Fibroblast of skin of abdomen (primary cell): Measurements from ENCODE around the gene PLEKHO2.

Experiments
- DNase-seq: peaks from one replicate; pipeline ENCODE4 v3.0.0-alpha.2; 2013

The PLEKHO2 gene

DNA sequence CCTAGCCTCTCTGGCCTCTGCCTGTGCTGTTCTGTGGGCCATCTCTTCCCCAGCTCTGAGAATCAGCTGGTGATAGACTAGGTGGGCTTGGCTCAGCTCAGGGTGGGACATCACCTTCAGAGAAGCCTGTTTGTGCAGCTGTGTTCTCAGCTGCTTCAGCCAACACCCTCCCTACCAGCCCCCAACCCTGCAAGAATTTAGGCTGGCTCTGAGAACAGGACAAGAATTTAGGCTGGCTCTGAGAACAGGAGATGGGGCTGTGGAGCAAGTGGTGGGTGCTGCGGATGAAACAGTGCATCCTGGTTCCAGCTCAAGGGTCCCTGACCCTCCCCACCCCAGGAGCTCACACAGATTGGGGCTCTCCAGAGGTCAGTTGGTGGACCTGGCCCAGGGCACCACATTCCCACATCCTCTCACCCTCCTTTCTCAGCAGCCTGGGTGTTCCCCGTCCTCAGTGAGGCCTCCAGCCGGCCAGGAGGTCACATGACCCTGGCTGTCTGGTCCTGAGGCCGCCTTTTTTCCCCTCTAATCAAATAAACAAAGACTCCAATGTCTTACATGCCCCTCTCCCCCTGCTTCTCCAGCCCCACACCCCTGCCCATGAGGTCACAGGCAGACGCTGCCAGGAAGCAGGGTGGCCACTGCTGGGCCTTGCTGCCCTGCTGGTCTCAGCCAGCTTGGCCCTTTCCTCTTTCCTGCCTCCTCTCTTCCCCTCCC lies 14.9 kb downstream of the PLEKHO2 start:
- DNase-seq: no peak

GRCh38 chr15:64857421-64857820 lies 15.7 kb downstream of the PLEKHO2 start:
- DNase-seq: peak; percentile 54

DNA sequence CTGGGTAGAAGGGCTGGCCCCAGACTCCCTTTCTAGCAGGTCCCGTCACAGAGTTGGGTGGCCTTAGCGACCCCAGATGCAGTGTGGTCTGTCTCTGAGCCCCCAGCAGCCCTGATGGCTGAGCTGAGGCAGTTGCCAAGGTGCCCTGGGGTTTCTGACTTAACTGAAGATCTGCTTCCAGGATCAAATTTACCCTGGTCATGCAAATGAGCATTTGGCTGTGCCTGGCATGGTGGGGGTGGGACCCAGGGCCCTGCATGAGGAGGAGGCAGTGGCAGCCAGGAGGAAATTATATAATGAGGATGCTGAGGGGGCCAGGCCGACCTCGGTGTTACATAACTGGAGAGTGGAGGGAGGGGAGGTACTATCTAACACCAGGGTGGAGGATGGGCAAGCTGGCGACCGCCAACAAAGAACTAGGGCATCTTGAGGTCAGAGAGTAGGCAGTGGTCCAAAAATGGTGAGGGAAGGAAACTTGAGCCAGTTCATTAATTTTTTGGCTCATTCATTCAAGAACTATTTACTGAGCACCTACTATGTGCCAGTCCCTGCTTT lies 16.4 kb downstream of the PLEKHO2 start:
- no peak for DNase-seq

GRCh38 chr15:64859226-64859625 lies 17.5 kb downstream of the PLEKHO2 start:
- no peak for DNase-seq

DNA sequence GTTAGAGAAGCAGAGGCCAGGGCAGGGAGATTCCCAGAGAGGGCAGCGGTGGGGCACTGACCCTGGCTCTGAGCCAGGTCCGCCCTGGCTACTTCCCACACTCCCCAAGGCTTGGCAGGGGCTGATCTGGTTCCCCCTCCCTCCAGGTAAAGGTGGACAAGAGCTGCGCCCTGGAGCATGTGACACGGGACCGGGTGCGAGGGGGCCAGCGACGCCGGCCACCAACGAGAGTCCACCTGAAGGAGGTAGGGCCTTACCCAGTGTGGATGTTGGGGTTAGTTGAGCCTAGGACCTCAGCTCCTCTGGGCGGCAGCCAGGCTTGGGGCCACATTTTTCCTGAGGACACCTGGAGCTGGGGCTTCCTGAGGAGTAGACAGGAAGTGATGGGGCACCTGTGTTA lies 19.6 kb downstream of the PLEKHO2 start:
- DNase-seq: no peak

DNA sequence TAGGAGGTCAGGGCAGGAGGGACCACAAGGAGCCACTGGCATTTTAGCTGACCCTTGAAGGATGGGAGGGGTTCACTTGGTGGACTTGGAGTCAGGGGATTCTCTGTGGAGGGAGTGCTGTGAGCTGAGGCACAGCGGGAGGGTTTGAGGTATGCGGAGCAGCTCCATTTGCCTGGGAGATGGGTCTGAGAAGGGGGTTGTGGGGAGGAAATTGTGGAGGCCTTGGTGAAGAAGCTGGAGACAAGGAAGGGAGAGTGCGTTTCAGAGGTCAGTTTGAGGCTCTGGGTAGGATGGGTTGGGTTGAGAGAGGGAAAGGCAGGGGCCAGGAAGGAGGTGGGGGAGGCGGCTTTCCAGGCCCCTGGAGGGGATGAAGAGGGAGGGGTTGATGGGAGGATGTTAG lies 20.2 kb downstream of the PLEKHO2 start:
- no peak for DNase-seq

DNA sequence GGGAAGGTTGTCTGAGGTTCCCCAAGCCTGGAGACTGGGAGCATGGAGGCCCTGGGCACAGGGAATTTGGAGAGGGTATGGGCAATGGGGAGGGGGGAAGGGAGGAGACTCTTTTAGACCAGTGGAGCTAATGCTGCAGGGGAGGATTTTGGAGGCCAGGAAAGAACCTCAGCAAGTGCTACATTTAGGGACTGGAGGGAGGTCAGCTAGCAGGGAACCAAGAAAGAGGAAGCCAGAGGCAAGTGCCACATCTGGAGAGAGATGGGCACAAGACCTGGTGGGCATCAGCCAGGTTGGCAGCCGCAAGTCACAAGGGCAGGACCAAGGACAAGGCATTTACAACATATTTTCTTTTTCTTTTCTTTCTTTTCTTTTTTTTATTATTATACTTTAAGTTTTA lies 20.7 kb downstream of the PLEKHO2 start:
- DNase-seq: no peak

- no peak for DNase-seq
Measured at GRCh38 chr15:64864068-64864467, 22.4 kb downstream of the PLEKHO2 start.

- DNase-seq: no peak
Measured at GRCh38 chr15:64865126-64865997, 23.6 kb downstream of the PLEKHO2 start.

GRCh38 chr15:64865998-64866520 lies 24.3 kb downstream of the PLEKHO2 start:
- peak; percentile 94 for DNase-seq

DNA sequence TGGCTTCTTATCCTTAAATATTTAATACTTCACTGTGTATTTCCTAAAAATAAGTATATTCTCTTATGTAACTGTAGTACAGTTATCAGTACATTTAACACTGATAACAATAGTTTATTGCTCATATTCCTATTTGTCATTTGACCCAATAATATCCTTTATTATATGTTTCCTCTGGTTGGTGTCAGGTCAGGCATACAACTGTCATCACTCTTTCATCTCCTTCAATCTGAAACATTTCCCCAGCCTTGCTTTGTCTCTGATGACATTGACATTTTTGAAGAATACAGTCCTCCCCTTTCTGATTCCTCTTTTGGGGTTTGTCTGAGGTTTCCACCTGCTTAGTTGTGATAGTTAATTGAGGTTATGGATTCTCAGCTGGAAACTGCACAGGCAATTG lies 27.8 kb downstream of the PLEKHO2 start:
- DNase-seq: no peak

GRCh38 chr15:64870353-64870752 lies 28.6 kb downstream of the PLEKHO2 start:
- DNase-seq: no peak

DNA sequence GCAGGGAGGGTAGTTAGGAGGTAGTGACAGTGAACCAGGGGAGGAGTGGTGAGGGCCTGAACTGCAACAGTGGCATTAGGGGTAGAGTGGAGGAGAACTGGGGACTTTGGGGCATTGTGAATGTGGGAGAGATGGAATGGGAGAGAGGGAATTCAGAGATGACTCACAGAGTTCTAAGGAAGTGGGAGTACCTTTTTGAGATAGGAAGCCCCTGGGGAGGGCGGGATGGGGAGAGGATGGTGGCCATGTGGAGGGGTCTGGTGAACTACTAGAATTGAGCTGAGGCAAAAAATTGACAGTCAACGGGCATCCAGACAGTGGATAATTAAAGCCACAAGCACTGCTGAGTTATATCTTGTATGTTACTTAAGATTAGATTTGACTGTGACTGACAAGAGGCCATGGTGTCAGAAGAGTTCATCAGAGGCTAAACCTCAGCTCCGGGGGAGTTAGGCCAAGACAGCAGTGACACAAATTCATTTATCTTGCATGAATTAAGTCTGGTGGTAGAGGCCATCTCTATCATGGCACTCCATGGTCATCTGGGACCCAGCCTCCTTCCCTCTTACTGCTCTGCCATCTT lies 34.0 kb downstream of the PLEKHO2 start:
- DNase-seq: no peak

GRCh38 chr15:64877435-64877834 lies 35.7 kb downstream of the PLEKHO2 start:
- DNase-seq: no peak

DNA sequence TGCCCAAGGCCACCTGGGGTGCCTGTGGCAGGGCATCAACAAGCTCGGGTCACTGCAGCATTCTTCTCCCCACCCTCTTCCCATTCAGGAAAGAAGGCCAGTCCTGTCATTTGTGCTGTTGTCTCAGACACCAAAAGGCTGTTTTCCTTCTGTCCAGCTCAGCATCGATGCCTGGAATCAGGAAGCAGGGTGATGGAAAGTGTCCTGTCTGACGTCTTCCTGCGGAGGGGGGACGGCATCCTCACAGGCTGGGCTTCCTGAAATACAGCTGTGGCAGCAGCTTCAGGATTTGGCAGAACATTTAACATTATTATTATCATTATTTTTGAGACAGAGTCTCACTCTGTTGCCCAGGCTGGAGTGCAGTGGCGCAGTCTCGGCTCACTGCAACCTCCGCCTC lies 37.0 kb downstream of the PLEKHO2 start:
- no peak for DNase-seq

DNA sequence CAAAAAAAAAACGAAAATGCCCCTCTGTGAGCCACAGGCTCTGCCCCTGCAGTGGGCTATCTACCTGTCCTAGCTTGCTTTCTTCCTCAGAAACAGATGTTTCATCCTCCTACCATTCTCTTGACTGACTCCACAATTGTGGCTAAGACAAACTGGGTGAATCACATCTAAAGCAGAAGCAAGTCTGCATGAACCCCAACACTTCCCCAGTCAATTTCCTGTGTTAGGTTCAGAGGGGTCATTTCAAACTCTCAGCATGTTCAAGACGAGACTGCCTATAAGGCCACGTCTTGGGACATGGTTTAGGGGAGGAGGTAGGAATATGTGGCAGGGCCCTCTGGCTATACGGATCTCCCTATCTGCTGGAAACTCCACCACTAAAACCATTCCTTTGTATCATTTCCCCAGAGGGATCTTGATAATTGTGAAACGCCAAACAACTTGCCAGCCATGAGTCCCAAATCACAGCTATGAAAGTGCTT lies 41.4 kb downstream of the PLEKHO2 start:
- no peak for DNase-seq

DNA sequence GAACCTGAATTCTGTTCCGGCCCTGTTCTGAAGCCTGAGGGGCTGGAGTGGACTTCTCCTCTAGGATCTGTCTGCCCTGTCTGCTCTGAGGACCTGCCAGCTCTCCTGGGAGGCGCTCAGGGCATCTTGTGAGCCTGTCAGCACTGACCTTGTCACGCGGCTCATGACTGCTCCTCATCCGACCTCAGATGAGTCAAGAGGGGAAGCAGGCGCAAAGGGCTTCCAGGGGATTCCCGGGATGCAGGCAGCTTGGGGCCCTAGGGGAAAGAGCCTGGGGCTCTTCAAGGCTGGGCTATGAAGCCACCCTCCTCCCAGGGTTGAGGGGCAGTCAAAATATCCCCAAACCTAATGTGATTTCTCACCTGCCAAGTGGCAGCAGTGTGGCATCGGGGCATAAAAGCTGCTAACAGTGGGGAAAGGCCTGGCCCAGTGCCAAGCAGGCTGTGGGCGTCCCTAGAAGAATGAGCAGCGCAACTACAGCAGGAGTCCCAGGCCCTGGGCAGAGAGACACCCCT lies 42.3 kb downstream of the PLEKHO2 start:
- DNase-seq: peak; percentile 86

DNA sequence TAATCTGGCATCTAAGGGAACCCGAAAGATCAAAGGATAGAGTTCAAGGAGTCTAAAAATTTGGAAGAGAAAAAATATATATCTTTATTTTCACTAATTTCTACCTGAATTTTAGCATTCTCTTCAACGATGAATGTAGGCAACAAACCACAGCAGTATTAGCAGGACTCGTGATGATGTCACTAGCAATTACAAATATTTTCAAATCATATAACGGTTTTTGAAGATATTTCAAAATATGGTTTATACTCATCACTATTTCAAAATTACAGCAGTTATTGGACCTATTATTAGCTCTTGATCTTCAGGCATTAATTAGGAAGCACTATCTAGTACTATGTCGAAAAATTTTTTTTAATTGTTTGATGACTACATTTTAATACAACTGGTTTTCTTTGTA lies 43.0 kb downstream of the PLEKHO2 start:
- DNase-seq: no peak

DNA sequence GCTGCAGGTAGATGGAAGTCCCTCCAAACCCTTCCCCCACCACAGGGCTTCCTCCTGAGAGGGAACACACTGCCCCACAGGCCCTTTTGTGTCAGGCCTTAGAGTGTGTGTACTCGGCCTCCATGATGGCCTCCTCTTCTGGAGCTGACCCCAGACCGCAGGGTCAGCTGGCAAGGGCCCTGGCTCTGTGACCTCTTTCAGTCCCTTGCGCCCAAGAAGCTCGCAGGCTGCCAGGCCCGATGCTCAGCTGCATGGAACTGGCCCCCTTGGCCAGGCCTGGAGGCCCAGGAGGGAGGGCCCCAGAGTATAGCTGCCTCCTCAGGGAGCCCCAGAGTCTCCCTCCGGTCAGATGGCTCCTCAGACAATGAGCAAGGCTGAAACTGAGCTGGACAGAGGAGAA lies 46.6 kb downstream of the PLEKHO2 start:
- DNase-seq: no peak

DNA sequence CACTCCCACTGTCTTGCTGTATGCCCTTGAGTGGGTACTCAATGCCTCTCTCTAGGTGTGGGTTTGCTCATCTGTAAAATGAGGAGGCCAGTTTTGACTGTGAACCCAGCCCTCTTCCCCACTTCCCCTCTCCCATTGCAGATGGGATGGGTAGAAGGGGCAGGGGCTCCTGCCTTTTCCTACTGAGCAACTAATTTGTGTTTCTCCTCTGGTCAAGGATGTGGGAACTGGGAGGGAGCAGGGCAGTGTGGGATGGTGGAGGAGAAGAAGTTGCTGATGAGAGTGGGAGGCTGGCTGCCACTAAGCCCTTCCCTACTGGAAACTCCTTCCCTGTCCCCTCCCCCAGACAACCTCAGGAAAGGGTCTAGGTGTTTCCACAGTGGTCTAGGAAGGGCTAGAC lies 49.8 kb downstream of the PLEKHO2 start:
- DNase-seq: no peak

DNA sequence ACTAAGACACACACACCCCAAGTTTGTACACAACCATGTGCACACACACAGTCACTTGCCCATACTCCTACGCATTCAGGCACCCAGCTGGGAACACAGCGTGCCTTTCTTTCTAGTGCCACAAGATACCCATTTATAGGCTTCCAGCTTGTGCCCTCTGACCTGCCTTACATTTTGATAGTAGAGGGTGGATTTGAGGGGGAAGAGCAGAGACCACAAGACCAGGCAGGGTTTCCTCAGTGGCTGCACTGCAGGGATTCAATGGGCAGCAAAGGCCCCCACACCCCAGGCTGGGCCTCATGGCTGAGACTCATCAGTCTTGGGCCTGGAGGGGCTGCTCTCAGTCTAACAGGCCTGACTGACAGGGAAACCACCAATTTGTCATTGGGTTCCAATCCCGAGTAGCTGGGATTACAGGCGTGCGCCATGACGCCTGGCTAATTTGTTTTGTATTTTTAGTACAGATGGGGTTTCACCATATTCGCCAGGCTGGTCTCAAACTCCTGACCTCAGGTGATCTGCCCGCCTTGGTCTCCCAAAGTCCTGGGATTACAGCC lies 51.2 kb downstream of the PLEKHO2 start:
- no peak for DNase-seq
